ENCODE results near the gene CDADC1.

DNA sequence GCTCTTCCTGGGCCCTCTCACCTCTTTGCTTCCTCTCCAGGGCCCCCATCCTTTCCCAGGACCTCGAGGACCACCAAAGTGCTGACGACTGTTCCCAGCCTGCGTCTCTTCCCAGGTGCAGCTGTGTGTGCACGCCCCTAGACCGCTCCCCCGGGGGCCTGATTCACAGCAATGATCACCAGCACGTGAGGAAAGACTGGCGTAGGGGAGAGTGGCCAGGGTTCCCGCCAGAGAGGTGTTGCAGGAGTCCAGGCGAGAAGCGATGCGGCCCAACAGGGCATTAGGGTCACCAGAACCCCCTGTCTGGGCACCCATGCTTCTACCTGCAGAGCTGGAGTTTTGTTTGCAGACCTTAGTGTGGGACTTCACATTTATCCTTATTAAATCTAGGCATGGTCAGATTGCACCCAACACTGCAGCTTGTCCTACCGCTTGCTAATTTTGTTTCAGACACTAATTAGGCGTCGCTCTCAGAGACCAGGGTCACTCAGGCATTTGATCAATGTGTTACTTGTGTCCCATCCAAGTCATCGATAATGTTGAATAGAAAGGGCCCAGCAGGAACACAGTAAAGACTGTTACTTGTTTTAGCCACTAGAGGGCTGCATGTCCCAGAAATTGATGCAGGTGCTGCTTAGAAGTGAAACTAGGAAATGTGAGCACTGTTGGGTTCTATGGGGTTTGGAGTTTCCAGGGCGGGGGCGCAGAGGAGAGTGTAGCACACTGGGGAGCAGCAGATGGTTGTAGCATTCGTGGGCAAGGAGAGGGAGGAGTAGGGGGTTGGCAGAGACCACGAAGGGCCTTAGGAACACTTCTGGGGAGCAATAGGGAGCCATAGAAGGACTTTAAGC lies 53.2 kb downstream of the CDADC1 start:
- TF ChIP-seq EZH2phosphoT487 (IDR thresholded peaks at IDR 0.05; ENCODE audit: insufficient read depth, low read depth) (no peak), EZH2 (IDR thresholded peaks at IDR 0.05; ENCODE audit: insufficient read depth, poor library complexity, severe bottlenecking) (no peak)

Measured in GM23248 (cell line).